HG03439 (cell line): ENCODE measurements around the gene CFAP20.

ENCODE experiments used
- ATAC-seq: cut with Tn5 transposase; IDR thresholded peaks from one replicate; pipeline ENCODE4 v1.9.1; 2021; ENCODE audit warnings: mild to moderate bottlenecking, moderate library complexity; ENCODE audit not compliant: unreplicated experiment

Gene CFAP20

DNA sequence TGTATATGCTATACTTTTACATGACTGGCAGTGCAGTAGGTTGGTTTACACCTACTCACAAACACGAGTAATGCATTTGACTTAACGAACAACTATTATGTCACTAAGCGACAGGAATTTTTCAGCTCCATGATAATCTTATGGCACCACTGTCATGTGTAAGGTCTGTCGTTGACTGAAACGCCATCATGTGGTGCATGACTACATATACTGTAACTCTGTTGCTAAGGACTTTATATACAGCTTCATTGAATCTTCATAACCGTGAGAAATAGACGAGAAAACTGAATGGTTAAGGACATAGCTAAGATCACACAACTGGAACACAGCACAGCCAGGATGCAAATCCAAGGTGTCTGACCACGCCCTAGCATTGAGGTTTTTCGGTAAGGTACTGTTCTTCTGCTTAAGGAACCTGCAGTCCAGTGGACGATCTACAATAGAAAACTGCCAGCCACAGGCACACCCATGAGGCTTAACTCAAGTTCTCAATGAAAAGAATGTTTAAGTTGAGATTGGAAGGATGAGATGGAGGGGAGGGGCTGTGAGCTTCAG, 3.3 kb downstream of the CFAP20 start:
- ATAC-seq, result no peak

DNA sequence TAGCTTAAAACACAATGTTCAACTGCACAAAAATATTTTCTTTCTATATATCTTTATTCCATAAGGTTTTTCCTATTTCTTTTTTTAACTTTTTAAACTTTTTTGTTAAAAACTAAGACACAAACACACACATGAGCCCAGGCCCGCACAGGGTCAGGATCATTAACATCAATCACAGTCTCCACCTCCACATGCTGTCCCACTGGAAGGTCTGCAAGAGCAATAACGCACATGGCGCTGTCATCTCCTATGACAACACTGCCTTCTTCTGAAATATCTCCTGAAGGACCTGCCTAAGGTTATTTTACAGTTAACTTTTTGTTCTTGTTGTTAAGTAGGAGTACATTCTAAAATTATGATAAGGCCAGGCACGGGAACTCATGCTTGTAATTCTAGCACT, 4.1 kb downstream of the CFAP20 start:
- ATAC-seq, result no peak

DNA sequence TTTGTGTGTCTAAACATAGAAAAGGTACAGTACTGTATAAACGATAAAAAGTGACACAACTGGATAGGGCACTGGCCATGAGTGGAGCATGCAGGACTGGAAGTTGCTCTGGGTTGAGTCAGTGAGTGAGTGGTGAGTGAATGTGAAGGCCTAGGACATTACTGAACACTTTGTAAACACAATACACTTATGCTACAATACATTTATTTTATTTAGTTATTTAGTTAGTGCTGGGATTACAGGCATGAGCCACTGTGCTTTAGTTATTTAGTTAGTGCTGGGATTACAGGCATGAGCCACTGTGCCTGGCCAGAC, 4.6 kb downstream of the CFAP20 start:
- ATAC-seq, result no peak

DNA sequence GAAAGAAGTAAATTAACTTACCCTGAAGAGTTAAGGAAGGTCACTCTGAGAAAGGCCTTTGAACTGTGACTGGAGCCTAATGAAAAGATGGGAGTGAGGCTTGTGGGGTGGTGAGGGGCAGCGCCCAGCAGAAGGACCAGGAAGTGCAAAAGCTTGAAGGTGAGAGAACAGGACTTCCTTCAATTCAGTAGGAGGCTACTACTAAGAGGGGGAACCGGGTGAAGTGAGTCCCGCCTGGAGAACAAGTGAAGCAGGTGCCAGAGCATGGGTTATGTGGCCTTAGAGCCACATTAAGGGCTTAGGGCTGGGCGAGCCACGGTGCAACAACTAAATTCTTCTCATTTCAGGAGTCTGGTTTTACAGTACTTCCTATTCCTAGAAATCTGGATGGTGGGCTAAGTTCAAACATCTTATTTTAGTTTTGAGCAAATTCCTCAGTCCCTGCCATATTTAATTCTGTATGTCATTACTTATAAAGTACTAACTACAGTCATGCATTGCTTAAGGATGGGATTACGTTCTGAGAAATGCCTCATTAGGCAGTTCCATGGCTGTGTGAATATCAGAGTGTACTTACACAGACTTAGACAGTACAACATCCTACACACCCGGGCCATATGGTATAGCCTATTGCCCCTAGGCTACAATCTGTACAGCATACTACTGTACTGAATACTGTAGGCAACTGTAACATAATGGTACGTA, 5.1 kb downstream of the CFAP20 start:
- ATAC-seq, result no peak

DNA sequence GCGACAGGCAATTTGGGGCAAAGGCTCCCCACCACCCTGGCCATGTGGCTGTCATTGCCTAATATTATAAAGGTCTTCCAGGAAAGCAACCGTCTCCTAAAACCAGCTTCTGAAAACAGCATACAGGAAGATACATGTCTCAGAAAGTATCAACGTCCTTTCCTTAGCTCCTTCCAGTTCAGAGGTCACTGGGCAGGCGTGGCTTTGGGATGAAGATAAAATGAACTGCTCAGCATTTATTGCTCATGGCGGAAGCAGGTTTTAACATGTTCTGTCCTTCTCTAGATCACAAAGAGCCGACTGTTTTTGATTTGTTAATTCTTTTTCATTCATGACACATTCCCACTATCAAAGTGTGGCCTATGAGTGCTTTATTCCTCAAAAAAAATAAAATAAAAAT, 8.0 kb downstream of the CFAP20 start:
- no peak for ATAC-seq

DNA sequence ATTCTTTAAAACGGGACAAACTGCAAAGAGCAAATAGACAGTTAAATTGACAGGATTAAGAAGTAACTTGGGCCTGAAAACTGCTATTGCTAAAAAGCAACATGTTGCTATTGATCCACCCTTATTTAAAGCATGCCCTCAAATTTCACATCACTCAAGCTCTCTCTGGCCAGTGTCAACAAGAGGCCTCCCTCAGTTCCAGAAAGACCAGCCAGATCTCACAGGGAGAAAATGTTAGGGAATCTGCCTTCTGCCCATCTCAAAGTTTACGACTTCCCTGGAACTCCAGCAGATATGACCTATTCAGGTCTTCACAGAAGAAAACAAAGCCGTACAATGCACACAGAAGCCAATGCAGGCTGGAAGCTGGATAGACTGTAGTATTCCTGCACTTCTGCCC, 8.9 kb downstream of the CFAP20 start:
- ATAC-seq, result no peak

DNA sequence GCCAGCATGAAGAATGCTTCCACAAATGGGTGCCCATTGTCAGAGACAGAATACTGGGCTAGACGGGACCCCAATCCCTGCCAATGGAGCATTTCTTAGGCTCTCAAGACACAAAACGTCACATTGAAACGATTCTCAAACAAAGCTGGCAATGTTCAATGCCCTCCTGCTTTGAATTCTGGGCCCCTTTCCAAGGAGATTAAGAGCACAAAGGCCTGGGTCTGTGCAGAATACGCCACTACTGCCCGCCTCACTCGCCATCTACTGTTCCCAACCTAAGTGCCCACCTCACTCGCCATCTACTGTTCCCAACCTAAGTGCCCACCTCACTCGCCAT, 9.7 kb downstream of the CFAP20 start:
- no peak for ATAC-seq

DNA sequence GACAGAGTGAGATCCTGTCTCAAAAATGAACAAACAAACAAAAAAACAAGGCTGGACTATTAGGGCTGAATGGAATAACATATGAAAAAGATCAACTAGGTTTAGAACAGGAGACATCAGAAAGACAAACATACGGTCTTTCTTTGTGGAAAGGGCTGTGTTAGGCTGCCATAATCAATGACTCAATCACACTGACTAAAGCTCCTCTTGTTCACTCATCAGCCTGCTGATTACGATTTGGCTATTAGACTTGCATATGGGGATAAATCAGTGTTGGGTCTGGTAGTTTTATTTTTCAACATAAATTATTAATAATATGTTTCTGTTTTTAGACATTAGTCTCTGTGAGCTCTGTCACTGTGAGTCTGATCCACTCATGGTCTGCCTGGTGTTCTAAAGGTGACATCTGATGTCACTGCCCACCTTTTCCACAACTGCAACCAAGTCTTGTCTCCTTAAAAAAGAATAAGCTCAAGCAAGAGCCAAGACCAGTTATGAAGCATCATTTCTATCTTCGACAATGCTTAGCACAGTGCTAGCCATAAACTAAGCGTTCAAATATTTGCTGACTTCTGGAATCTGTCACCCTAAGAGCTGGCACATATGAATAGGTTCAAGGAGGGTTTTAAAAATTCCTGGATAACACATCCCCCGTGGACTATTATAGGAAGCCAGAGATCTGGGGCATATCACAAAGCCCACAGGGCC, 10.2 kb downstream of the CFAP20 start:
- ATAC-seq, result no peak

DNA sequence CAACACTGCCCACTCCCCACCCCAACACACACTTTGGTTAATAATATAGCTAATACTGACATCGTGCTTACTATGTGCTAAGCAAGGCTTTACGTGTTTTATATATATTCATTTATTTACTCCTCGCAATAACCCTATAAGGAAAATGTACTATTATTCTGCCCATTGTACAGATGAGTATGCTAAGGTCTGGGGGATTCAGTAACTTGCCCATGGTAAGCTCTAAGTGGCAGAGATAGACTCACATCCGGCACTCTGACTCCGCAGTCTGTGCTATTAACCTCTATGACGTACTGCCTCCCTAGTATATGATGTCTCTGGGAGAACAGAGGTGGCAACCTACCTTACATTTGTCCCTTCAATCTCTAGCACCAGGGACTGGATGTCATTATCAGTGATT, 12.7 kb downstream of the CFAP20 start:
- no peak for ATAC-seq

DNA sequence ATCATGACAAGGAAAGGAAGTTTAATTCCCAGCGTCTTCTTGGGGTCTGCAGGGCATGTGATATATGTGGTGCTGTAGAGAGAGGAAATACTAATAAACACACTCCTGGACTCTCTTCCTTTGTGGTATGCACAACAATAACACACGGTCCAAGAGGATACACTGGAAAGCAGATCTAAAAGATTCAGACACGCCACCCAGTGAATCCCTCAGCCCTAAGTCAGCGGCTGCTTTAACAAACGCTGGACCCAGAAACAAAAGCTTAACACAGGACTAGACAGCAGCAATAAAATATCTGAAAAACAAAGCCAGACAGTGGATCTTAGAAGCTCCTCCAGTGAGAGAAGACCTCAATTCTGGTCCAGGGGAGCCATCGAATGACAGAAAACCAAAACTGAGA, 13.1 kb downstream of the CFAP20 start:
- no peak for ATAC-seq

DNA sequence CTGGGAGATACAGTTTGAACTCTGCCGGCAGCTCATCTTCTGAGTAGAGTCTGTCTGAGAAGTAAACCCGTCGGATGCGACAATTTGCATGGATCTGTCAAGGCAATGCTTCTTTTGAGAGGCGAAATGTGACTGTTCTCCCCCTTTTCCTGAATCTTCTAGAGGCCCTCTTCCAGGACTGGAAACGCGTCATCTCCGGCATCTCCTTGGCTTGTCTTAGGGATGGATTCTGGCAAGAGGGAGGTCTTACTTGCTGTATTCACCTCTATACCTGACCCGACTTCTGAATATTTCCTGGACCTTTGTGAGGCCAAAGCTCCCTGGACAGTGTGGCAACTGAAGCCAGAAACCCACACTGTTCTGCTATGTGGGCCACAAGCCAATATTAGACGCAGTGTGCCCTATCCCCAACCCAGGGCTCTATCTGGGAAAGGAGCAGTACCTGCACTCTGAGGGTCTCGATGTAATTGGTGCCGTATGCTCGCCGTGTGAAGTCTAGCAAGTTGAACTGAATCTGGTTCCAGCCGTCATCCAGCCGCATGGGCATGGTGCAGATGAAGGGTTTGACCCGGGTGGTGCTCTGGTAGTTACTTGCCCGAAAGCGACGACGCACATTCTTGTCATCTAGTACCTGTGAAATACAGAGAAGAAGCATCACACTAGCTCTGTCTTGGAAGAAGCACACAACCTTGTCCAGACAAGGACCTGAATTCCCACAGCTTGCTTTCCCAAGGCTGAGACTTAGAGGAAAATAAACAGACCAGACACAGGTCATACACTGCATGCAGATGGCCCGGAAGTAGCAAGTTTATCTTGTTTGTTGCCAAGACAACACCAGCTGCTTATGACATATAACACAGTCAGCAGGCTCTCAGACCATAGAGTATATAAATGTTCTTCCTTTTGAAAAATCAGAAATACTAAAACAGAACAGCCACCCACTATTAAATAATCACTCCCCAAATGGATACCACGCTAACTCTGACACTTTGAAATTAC, 14.1 kb downstream of the CFAP20 start:
- ATAC-seq, result no peak

DNA sequence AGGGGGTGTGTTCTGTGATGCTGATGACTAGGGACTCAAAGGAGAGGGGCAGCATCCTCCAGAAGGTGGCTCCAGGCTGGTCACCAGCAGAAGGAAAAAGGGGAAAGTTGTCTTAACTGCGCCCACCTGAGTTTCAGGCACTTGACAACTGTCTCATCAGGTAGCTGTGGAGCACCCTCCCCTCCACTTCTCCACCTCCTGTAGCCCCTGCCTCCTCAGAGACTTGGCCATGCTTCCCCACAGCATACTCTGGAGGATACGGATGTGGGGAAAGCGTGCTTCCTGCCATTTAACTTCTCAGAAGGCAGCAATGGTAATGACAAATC, 17.9 kb downstream of the CFAP20 start:
- ATAC-seq, result no peak

DNA sequence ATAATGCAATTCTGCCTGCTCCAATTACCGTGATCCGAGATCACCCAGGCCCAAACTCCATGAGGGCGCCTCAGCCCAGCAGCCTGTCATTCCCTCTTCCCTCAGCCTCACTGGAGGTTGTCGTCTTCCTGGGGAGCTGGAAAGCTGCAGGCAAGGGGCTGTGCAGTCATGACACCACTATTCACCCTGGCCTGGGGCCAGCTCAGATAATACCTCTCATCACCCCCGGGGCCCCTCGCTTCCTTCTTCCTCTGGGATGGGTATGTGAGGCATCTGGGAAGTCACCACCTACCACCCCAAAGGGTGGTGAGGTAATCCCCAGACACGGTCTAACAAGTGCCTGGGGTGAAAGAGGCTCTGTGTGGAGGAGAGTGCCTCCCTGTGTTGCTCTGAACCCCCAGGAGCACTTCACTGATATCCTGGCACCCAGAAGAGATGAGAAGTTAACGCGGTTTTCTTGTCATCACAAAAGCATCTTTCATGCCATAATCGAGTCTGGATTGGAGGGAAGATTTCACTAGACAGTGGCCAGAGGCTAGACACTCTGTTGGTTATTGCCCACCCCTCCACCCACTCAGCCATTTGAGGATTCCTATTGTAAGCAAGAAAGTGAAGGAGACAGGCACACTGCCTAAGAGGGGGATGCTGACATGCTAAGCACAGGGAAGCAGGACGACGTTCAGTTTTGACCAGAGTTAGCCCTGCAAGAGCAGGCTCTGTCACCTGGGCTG, 18.4 kb downstream of the CFAP20 start:
- no peak for ATAC-seq

DNA sequence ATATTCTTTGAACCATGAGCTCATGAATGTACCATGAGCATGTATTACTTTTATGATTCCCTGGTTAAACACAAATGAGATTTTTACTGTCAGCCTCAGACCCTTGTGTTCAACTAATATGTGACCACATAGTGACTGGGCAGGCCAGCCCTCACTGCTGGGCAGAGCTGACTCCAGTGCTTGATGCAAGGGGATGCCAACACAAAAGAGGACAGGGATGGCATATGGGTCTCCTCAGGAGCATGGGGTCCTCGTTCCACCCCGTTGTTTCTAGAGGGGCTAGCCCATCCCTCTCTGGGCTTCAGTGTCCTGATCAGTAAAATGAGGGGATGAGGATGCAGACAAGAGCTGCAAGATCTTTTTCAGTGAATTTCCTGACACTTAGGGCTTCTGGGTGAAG, 19.3 kb downstream of the CFAP20 start:
- ATAC-seq, result no peak

DNA sequence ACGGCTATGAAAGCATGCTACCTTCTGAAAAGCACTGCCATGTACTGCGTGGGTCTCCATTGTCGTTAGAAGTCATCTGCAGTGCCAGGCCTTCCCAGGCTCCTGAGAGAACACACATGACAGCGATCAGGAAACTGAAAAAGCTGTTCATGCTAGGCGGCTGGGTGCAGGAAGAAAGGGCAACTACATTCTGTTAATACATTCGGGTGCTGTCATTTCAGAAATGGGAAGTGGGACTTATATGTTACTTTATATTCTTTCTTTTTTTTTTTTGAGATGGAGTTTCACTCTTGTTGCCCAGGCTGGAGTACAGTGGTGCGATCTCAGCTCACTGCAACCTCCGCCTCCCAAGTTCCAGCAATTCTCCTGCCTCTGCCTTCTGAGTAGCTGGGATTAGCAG, 19.9 kb downstream of the CFAP20 start:
- no peak for ATAC-seq

DNA sequence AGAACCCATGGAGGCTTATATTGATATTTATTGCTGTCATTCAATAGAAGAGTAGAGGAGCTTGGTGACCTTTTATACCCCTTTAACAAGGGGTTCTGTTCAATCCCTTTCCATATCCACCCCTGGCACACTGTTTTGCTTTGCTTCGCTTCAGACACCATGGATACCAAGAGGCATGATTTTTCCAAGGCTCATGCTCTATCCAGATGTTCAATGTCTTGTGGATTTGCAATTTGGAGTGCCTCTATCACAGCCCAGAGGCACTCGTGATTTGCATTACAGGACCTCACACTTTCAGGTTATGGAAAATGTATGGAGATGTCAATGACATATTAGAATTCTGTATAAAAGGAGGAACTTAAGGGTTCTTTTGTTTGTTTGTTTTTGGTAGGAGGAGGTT, 21.5 kb downstream of the CFAP20 start:
- no peak for ATAC-seq

DNA sequence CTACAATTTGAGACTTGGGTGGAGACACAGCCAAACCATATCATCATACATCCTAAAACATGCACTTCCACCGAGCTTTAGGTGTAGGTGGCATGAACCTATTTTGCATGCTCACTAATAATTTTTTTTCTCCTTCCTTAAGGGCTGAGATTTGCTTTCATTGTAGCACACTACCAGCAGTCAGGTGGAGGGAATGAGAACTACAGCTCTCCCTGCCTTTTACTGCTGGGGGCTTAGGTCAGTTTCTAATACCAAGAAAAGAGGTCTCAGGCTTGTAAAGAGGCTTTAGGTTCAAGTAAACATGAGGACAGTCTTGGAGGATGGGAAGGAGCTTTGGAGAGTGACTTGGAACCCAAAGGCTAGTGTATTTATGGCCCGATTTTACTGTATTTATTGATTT, 22.0 kb downstream of the CFAP20 start:
- ATAC-seq, result no peak

DNA sequence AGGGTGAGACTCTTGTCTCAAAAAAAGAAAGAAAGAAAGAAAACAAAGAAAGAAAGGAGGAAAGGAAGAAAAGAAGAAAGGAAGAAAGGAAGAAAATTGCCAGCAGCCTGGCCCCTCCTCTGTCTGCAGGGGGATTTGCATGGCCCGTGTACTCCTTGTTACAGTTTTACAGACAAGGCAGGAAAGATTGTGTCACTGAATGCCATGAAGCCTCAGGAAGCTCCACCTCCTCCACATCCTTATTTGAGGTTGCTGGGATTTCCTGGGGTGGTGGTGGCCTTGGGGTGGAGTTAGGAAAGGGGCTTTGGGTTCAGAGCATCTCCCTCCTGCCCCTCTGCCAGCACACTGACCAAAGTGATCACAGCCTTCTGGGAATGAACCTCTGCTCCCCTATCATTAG, 23.6 kb downstream of the CFAP20 start:
- ATAC-seq, result no peak

DNA sequence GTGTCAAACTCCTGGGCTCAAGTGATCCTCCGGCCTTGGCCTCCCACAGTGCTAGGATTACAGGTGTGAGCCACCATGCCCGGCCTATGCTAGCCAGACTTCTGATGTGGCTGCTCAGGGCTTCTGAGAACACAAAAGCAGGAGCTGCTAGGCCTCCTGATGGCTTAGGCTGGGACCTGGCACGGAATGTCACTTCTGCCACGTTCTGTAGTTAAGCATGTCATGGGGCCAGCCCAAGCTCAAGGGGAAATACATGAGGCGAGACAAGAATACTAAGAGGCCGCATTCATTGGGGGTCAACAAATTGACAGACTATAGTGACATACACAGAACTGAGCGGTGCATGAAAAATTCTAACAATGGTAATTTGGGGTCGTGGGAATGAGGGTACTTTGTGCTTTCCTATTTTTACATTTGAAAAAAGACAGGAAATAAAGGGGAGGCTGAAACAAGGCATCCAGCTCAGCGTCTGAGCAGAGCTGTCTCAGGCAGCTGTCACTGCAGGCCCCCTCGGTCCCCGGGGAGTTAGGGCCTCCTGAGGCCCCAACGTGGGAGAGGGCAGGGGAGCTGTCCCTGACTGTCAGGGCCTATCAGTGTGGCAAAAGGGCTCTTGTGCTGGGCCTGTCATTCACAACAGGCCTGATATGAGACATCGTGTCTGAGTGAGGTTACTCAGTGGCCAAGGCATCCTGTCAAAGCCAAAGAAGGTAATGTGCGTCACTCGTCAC, 26.4 kb downstream of the CFAP20 start:
- no peak for ATAC-seq

DNA sequence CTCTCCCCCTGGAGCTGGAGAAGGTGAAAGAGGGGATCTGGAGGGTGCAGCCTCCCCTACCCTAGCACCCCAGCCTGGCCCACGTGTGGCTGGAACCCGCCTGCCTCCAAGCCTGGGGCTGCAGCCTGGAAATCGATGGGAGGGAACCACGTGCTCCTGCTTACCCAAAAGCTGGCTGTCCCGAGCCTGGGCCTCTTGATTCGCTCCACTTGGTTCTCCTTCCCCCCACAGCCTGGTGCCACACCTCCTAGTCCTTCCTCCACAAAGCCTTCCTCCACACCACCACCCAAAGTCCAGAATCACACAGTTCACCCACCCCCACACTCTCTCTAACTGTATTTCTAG, 29.3 kb downstream of the CFAP20 start:
- no peak for ATAC-seq
